MM.1S (cell line): ENCODE results near the gene MRAS.

ENCODE experiments used
- DNase-seq: peaks from one replicate; pipeline ENCODE4 v3.0.0-alpha.2; 2015
- H2AFZ ChIP-seq: fragments of 300-600 bp; sonication (generic); 2 replicates; pipeline ENCODE4 v1.6.0; 2016; ENCODE audit warnings: antibody characterized with exemption, low read length
- H3F3A ChIP-seq: fragments of 300-600 bp; sonication (generic); 2 replicates; pipeline ENCODE4 v1.6.1; 2016; ENCODE audit warnings: mild to moderate bottlenecking, antibody characterized with exemption, low read length, moderate library complexity, mixed read lengths; ENCODE audit not compliant: insufficient read depth
- H3K27ac ChIP-seq: fragments of 300-600 bp; sonication (generic); 2 replicates; pipeline ENCODE4 v1.5.1; 2016; ENCODE audit warnings: mild to moderate bottlenecking, low read length
- H3K27me3 ChIP-seq: fragments of 300-600 bp; sonication (generic); replicated peaks from 2 replicates; pipeline ENCODE4 v1.6.0; 2016; ENCODE audit warnings: low read length; ENCODE audit not compliant: insufficient read depth
- H3K36me3 ChIP-seq: fragments of 300-600 bp; sonication (generic); replicated peaks from 2 replicates; pipeline ENCODE4 v1.6.1; 2016; ENCODE audit warnings: mild to moderate bottlenecking, low read length, mixed read lengths; ENCODE audit not compliant: insufficient read depth
- H3K4me1 ChIP-seq: fragments of 300-600 bp; sonication (generic); 2 replicates; pipeline ENCODE4 v1.6.1; 2016; ENCODE audit warnings: low read length, mixed read lengths
- H3K4me2 ChIP-seq: fragments of 300-600 bp; sonication (generic); 2 replicates; pipeline ENCODE4 v1.6.0; 2016; ENCODE audit warnings: low read depth, low read length
- H3K4me3 ChIP-seq: fragments of 300-600 bp; sonication (generic); 2 replicates; pipeline ENCODE4 v1.5.1; 2016; ENCODE audit warnings: low read length, mixed read lengths
- H3K79me2 ChIP-seq: fragments of 300-600 bp; sonication (generic); 2 replicates; pipeline ENCODE4 v1.6.1; 2016; ENCODE audit warnings: mixed run types, low read length, mixed read lengths
- H3K9ac ChIP-seq: fragments of 300-600 bp; sonication (generic); 2 replicates; pipeline ENCODE4 v1.6.1; 2016; ENCODE audit warnings: low read length, mixed read lengths
- H3K9me2 ChIP-seq: fragments of 300-600 bp; sonication (generic); replicated peaks from 2 replicates; pipeline ENCODE4 v1.6.1; 2016; ENCODE audit warnings: mild to moderate bottlenecking, low read length, mixed read lengths; ENCODE audit not compliant: insufficient read depth
- H3K9me3 ChIP-seq: fragments of 300-600 bp; sonication (generic); replicated peaks from 2 replicates; pipeline ENCODE4 v1.6.1; 2016; ENCODE audit warnings: mild to moderate bottlenecking, low read length, mixed read lengths; ENCODE audit not compliant: insufficient read depth
- H4K20me1 ChIP-seq: fragments of 300-600 bp; sonication (generic); 2 replicates; pipeline ENCODE4 v1.6.1; 2016; ENCODE audit warnings: mild to moderate bottlenecking, low read length, moderate library complexity, mixed read lengths; ENCODE audit not compliant: insufficient read depth
- CTCF ChIP-seq: fragments of 300-600 bp; sonication (generic); IDR thresholded peaks from 2 replicates; pipeline ENCODE4 v1.5.1; 2016; ENCODE audit warnings: antibody characterized with exemption, low read length, mixed read lengths
- EZH2 ChIP-seq: fragments of 300-600 bp; sonication (generic); optimal IDR thresholded peaks from 2 replicates; pipeline ENCODE3; 2017; ENCODE audit warnings: low read depth, mild to moderate bottlenecking, antibody characterized with exemption, low read length, mixed read lengths
- EZH2phosphoT487 ChIP-seq: fragments of 300-600 bp; sonication (generic); IDR thresholded peaks from 2 replicates; pipeline ENCODE4 v1.6.1; 2018; ENCODE audit warnings: antibody characterized with exemption, low read length

Gene MRAS

DNA sequence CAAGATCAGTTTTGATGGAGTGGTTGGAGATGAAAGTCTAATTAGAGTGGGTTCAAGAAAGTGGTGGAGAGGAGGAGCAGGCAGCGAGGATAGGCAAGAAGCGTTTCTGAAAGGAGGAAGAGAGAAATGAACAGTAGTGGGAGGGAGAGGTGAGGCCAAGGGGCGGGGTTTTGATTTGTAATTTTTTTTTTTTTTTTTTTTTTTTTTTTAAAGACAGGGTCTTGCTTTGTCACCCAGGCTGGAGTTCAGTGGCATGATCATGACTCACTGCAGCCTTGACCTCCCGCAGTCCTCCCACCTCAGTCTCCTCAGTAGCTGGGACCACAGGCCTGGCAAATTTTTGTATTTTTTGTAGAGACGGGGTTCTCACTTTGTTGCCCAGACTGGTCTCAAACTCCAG, 36.6 kb downstream of the MRAS start:
- H3K4me3 ChIP-seq: no peak overlapping the region
- no peaks in the 10 kb centered on the region for H3K79me2 ChIP-seq
- H3K9me2 ChIP-seq: no peaks in the 10 kb centered on the region
- TF ChIP-seq EZH2 (no peak), CTCF (no peak), EZH2phosphoT487 (no peak)
- no peaks in the 10 kb centered on the region for H3K4me1 ChIP-seq
- no peak overlapping the region for H2AFZ ChIP-seq
- H3K9me3 ChIP-seq: no peaks in the 10 kb centered on the region
- no peak overlapping the region for H3K9ac ChIP-seq
- DNase-seq: no peak
- no peaks in the 10 kb centered on the region for H3K27me3 ChIP-seq
- no peaks in the 10 kb centered on the region for H3K36me3 ChIP-seq
- no peaks in the 10 kb centered on the region for H3F3A ChIP-seq
- H3K27ac ChIP-seq: no peak overlapping the region
- H3K4me2 ChIP-seq: no peak overlapping the region
- no peaks in the 10 kb centered on the region for H4K20me1 ChIP-seq

GRCh38 chr3:138389144-138389601, 40.8 kb downstream of the MRAS start:
- no peak overlapping the region for H2AFZ ChIP-seq
- H3K79me2 ChIP-seq: no peaks in the 10 kb centered on the region
- no peak for DNase-seq
- no peak overlapping the region for H3K4me2 ChIP-seq
- no peaks in the 10 kb centered on the region for H4K20me1 ChIP-seq
- H3K4me3 ChIP-seq: no peak overlapping the region
- H3K9me2 ChIP-seq: no peaks in the 10 kb centered on the region
- H3K4me1 ChIP-seq: no peaks in the 10 kb centered on the region
- TF ChIP-seq CTCF: no peak
- TF ChIP-seq EZH2phosphoT487: no peak
- no peak for TF ChIP-seq EZH2
- no peaks in the 10 kb centered on the region for H3K9me3 ChIP-seq
- no peaks in the 10 kb centered on the region for H3K27me3 ChIP-seq
- H3K36me3 ChIP-seq: no peaks in the 10 kb centered on the region
- no peak overlapping the region for H3K27ac ChIP-seq
- H3K9ac ChIP-seq: no peak overlapping the region
- H3F3A ChIP-seq: no peaks in the 10 kb centered on the region

DNA sequence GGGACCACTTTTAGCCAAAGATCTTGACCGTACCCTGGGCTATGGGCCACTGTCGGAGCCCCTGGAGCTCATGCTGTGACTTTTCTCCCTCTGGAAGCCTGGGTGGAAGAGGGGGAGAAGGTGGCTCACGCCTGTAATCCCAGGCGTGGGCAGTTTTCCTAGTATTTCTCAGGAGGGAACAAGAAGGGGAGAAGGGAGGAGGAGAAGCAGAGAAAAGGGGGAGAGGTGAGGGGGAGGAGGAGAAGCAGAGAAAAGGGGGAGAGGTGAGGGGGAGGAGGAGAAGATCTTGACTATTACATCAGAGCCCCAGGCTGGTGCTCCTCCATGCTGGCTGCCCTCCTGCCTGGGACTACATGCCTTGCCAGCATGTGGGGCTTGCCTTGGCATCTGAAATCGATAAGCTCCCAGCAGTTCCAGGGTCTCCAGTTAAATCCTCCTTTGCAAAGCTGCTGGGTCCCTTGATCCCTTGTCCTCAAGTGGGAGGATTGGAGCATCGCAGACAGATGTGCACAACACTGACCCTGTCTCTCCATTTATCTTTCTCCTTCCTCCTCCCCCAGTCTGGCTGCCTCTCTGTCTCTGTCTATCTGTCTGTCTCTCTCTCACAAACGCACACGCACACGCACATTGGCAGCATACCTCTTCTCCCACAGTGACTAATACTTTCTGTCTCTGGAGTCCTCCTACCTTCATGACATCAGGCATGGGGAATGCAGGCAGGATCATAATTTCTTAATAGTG, 41.6 kb downstream of the MRAS start:
- DNase-seq: no peak

More for the DNA sequence above, 41.6 kb downstream of the MRAS start:
- no peak overlapping the region for H3K4me3 ChIP-seq
- H3K9ac ChIP-seq: no peak overlapping the region
- H4K20me1 ChIP-seq: no peaks in the 10 kb centered on the region
- no peaks in the 10 kb centered on the region for H3K79me2 ChIP-seq
- no peaks in the 10 kb centered on the region for H3K27me3 ChIP-seq
- no peaks in the 10 kb centered on the region for H3F3A ChIP-seq
- TF ChIP-seq CTCF (no peak), EZH2 (no peak), EZH2phosphoT487 (no peak)
- H3K9me3 ChIP-seq: no peaks in the 10 kb centered on the region
- H3K27ac ChIP-seq: no peak overlapping the region
- H3K36me3 ChIP-seq: no peaks in the 10 kb centered on the region
- no peaks in the 10 kb centered on the region for H3K4me1 ChIP-seq
- no peak overlapping the region for H2AFZ ChIP-seq
- H3K9me2 ChIP-seq: no peaks in the 10 kb centered on the region
- no peak overlapping the region for H3K4me2 ChIP-seq
